ENCODE data around the gene SUPT4H1. TPM values are rescaled to one million over a fixed set of nuclear protein-coding genes. Genes with fewer than 3 reads are reported as not detected.

SUPT4H1 gene
- total and polyA plus RNA-seq, 9 of the 15 experiments (the other 6 are each of a cell fraction or from before 2014, with no cell fraction given) = 62.1 to 320 (median 117) TPM

GRCh38 chr17:58364270-58364942, 12.4 kb upstream of the SUPT4H1 start (continued):
- TF ChIP-seq ZBTB40 (IDR thresholded peaks at IDR 0.05) (no peak), ZBTB40 (CRISPR knock-in tag; IDR thresholded peaks at IDR 0.05) (no peak), FOXA1 (IDR thresholded peaks at IDR 0.05; ENCODE audit: borderline replicate concordance) (no peak), RBM17 (IDR thresholded peaks at IDR 0.05; ENCODE audit: borderline replicate concordance, low read depth, low read length) (no peak), STAT5B (CRISPR knock-in tag; IDR thresholded peaks at IDR 0.05) (no peak), ZNF518B (CRISPR knock-in tag; IDR thresholded peaks at IDR 0.05) (no peak), PRMT5 (CRISPR knock-in tag; IDR thresholded peaks at IDR 0.05) (no peak), EP400 (IDR thresholded peaks at IDR 0.05) (peak; percentile 76; the same call in 1 of the 2 replicates), ATF7 (IDR thresholded peaks at IDR 0.05) (peak; percentile 25; the same call in 1 of the 2 replicates), EHMT2 (IDR thresholded peaks at IDR 0.05) (peak; percentile 82), TFE3 (CRISPR knock-in tag; IDR thresholded peaks at IDR 0.05) (no peak), ZBTB34 (CRISPR knock-in tag; IDR thresholded peaks at IDR 0.05) (no peak)
